ENCODE data around the gene SLC39A8.

DNA sequence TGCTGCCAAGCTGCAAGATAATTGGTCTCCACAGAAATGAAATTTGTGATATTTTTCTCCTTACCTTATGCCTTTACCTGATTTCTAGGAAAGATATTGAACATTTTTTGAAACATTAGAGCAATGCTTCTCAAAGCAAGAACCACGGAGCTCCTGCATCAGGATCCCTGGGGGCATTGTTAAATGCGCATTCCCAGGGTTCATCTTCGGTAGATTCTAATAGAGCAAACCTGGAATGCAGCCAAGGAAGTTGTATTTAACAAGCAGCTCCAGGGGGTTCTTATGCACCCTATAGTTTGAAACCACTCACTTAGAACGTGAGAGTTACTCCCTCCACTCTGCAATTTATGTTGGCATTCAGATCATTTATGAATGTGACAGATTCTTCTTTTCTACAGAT, 126.2 kb downstream of the SLC39A8 start:
- TF ChIP-seq EZH2phosphoT487 (IDR thresholded peaks at IDR 0.05; ENCODE audit: insufficient read depth, low read depth) (no peak), EZH2 (IDR thresholded peaks at IDR 0.05; ENCODE audit: insufficient read depth, poor library complexity, severe bottlenecking) (no peak)
